ENCODE results near the gene TIMP2. TPM values are rescaled to one million over a fixed set of nuclear protein-coding genes. Genes with fewer than 3 reads are reported as not detected.

Gene TIMP2
- polyA plus RNA-seq, 2 of the 4 experiments (the other 2 are of a cell fraction): 68.1 to 166 TPM

- H3K4me2 ChIP-seq: no peak overlapping the region
- whole genome bisulfite sequencing (ENCODE audit: missing lambda C conversion rate): 94% methylated on average over 11 of the region's 11 CpGs
- TF ChIP-seq SMC3 (IDR thresholded peaks at IDR 0.05): no peak
- no peak for TF ChIP-seq BCL3 (IDR thresholded peaks at IDR 0.05)
- no peak for TF ChIP-seq E2F6 (IDR thresholded peaks at IDR 0.05; ENCODE audit: borderline replicate concordance, low read depth)
- TF ChIP-seq JUNB (IDR thresholded peaks at IDR 0.05): no peak
- TF ChIP-seq POLR2A (IDR thresholded peaks at IDR 0.05; ENCODE audit: low read length): no peak
- TF ChIP-seq NPAS2 (CRISPR knock-in tag; IDR thresholded peaks at IDR 0.05; ENCODE audit: borderline replicate concordance): no peak
- no peak for TF ChIP-seq POLR2AphosphoS2 (conservative IDR thresholded peaks at IDR 0.05; ENCODE audit: low read length)
- TF ChIP-seq CBX8 (IDR thresholded peaks at IDR 0.05): no peak
- ChIA-PET CTCF (interaction anchor here (1.0 to 2.7 kb wide), 7 partner anchors 11 to 61 kb away, joined by 3 to 14 read pairs (median 5); no protein-coding TSS in a partner anchor), POLR2A (no interaction called here)
- DNase-seq (ENCODE audit: low read depth in 1 of 2, low spot score in 1 of 2): no peak
- no peak overlapping the region for H3K27ac ChIP-seq
- no peak for ATAC-seq
- no peak for FAIRE-seq
- H3K4me3 ChIP-seq: no peak overlapping the region
- H3K4me1 ChIP-seq: peaks cover 19% of the 10 kb centered on the region
- no peaks in the 10 kb centered on the region for H3K9me3 ChIP-seq
Observed at GRCh38 chr17:78910497-78911284, 14.5 kb downstream of the TIMP2 start.

- DNase-seq (ENCODE audit: low read depth in 1 of 2, low spot score in 1 of 2) (no peak), FAIRE-seq (no peak), ATAC-seq (no peak)
- ChIA-PET POLR2A (interaction anchor here (1.5 kb wide), 1 partner anchor 15 kb away, joined by 5 read pairs; no protein-coding TSS in a partner anchor), CTCF (interaction anchor here (1.0 to 1.3 kb wide), 5 partner anchors 9 to 63 kb away, joined by 3 to 10 read pairs (median 3); no protein-coding TSS in a partner anchor)
- Histone ChIP-seq H3K4me1 (peaks cover 27% of the 10 kb centered on the region), H3K4me2 (peak overlapping the region; percentile 35), H3K9me3 (no peaks in the 10 kb centered on the region), H3K27ac (peak overlapping the region in 1 of 2 experiments; percentile 48; a peak in 3 of 6 replicates), H3K4me3 (no peak overlapping the region)
- 40% methylated on average over 4 of the region's 4 CpGs for WGBS (ENCODE audit: missing lambda C conversion rate)
- TF ChIP-seq KDM5A (IDR thresholded peaks at IDR 0.05): no peak
Observed at GRCh38 chr17:78908426-78908825, 16.8 kb downstream of the TIMP2 start.

- CTCF ChIA-PET: interaction anchor here (1.8 to 7.8 kb wide), 5 partner anchors 10 to 66 kb away, joined by 5 to 40 read pairs (median 9); no protein-coding TSS in a partner anchor
- peaks cover 35% of the 10 kb centered on the region for H3K4me1 ChIP-seq
- POLR2A ChIA-PET: no interaction called here
- no peak for DNase-seq (ENCODE audit: low read depth in 1 of 2, low spot score in 1 of 2)
- H3K9me3 ChIP-seq: no peaks in the 10 kb centered on the region
- FAIRE-seq: no peak
- no peak for ATAC-seq
- TF ChIP-seq MAZ (IDR thresholded peaks at IDR 0.05; ENCODE audit: borderline replicate concordance, low read depth, low read length) (no peak), SREBF2 (IDR thresholded peaks at IDR 0.05) (no peak), HEYL (CRISPR knock-in tag; IDR thresholded peaks at IDR 0.05) (no peak), GATA3 (IDR thresholded peaks at IDR 0.05; ENCODE audit: borderline replicate concordance) (no peak), HES2 (IDR thresholded peaks at IDR 0.05) (no peak), HMGXB4 (CRISPR knock-in tag; IDR thresholded peaks at IDR 0.05; ENCODE audit: borderline replicate concordance) (no peak), MAFK (IDR thresholded peaks at IDR 0.05; ENCODE audit: partially characterized antibody) (no peak), HOXA7 (CRISPR knock-in tag; IDR thresholded peaks at IDR 0.05) (no peak), TFCP2L1 (CRISPR knock-in tag; IDR thresholded peaks at IDR 0.05) (no peak), RCOR1 (IDR thresholded peaks at IDR 0.05; ENCODE audit: low read depth, low read length) (no peak), ZNF302 (CRISPR knock-in tag; IDR thresholded peaks at IDR 0.05) (no peak), RAD21 (conservative IDR thresholded peaks at IDR 0.05 in 1 of 2, IDR thresholded peaks at IDR 0.05 in 1 of 2) (no peak), CHD4 (IDR thresholded peaks at IDR 0.05; ENCODE audit: borderline replicate concordance) (no peak), MAX (IDR thresholded peaks at IDR 0.05) (no peak), HOXB5 (CRISPR knock-in tag; IDR thresholded peaks at IDR 0.05) (no peak), CEBPB (IDR thresholded peaks at IDR 0.05) (no peak), POLR2A (IDR thresholded peaks at IDR 0.05; ENCODE audit: low read length) (no peak), ATOH8 (CRISPR knock-in tag; IDR thresholded peaks at IDR 0.05; ENCODE audit: low read depth) (no peak)
- 94% methylated on average over 7 of the region's 7 CpGs for WGBS (ENCODE audit: missing lambda C conversion rate)
- no peak overlapping the region for H3K4me3 ChIP-seq
- H3K27ac ChIP-seq: no peak overlapping the region
- H3K4me2 ChIP-seq: no peak overlapping the region
Observed at GRCh38 chr17:78905541-78905940, 19.6 kb downstream of the TIMP2 start.
